Activated CD4-positive, alpha-beta T cell treated with anti-CD3 and anti-CD28 coated beads for 48 hours (primary cell): ENCODE measurements around the gene CACNG5.

Experiments used
- DNase-seq: peaks from one replicate; pipeline ENCODE4 v3.0.0-alpha.2; 2020

Gene CACNG5

DNA sequence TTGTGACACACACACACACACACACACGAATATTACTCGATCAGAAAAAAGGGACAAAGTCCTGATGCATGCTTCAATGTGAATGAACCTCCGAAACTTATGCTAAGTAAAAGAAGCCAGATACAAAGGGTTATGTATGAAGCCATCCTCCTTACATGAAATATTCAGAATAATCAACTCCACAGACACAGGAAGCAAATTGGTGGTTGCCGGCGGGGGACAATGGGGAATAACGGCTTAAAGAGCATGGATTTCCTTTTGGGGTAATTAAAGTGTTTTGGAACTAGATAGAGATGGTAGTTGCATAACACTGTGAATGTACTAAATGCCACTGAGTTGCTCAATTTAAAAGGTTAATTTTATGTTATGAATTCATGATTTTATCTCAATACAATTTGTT, 8.1 kb upstream of the CACNG5 start:
- DNase-seq = no peak

DNA sequence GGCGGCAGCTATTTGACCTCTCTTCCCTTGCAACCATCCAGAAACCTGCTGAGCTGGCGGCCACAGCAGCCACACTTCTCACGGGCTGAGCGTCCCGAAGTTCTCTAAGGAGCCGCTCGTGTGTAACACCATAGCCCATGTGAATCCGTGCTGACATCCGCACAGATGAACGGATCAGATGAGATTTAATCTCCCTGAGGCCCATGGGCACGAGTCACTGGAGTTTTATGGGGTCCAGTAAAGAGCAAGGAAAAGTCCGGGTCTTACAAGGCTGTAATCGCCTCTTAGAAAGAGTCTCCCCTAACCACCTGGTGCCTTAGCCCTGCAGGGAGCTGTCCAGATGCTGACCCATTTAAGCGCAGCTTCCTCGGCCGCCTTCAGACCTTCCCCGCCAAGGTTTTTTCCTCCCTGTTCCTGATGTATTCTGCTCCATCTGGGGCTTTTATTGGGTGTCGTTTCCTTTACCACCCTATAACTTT, 5.5 kb upstream of the CACNG5 start:
- peak; percentile 33 for DNase-seq

DNA sequence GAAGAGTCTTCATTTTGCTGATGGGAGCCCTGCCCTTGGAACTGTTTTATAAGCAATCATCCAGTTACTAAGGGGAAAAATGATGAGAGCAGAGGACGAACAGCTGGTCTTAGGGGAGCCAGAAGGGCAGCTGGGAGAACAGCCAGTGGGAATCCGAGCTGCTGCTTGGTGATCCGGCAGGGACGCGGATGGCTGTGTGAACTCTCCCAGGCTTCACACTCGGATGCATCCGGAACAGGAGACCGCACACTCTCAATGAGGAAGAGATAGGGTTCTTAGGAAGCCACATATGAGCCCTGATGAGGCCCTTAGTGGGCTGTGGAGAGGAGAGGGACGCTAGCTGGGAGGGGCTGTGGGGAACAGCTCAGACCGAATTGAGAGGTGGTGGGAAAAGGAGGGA, 5.0 kb upstream of the CACNG5 start:
- no peak for DNase-seq

DNA sequence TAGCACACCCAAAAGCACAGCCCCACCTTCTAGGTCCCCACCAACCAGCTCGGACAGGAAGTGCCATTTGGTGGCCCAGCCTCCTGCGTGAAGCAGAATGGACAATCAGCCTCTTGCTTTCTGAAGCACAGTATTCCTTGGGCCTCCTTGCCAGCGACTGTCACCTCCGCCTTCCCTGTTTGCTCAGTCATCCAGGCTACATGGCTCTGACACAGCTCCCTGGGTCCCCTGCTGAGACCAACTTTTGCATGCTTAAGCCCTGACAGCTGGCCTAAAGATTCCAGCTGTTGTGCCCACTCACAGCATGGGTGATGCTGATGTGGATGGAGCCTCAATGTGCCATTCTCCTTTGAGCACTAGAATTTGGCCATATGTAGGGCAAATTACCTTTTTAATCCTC, 4.5 kb upstream of the CACNG5 start:
- DNase-seq = no peak

DNA sequence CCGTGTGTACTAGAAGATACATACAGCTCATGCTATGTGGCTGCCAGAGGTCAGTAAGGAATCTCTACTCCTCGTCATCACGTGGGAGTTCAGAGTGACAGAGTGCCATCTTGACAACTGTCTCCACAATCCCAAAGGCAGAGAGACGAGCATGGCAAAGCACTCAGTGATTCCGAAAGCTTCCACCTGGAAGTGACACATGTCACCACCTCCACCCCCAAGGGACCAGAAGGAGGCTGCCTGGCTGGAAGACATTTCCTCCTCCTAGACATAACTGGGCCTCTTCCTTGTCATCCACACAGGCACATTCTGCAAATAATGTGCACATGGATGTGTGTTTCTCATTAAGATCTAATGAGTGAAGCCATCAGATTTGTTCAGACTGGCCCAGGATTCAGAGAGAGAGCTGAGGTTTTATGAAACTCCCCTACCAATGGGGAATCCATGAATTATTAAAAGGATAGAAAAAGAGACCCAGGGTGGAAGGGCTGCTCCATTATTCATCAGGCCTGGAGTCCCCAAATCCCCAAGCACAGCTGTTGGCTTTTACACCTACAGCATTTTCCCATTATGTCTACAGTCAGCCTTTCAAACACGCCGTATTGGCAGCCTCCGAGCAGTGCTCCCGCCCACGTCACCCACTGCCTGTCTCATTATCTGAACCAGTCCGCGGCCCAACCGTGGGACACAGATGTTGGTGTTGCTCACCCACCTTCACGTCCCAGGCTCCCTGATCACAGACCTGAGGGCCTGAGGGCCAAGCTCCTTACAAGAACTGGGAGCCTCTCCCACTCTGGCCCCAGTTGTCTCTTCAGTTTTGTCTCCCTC, 3.3 kb upstream of the CACNG5 start:
- no peak for DNase-seq

DNA sequence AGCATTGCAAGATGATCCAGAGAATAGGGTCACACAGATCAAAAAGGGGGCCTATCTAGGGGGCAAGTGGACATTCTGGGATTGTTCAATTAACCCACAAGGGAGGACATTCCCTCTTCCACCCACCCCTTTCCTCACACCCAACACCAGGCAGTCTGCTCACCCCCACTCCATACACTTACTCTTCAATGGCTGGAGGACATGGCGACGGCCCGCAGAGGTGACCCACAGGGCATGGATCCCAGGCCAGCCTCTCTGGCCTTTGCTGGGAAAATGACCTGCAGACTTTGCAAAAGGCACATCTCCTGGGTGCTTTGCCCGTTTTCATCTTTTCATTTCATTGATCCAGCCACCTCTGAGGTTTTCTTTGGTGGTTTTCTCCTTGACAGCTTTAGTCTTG, 1.7 kb upstream of the CACNG5 start:
- no peak for DNase-seq

DNA sequence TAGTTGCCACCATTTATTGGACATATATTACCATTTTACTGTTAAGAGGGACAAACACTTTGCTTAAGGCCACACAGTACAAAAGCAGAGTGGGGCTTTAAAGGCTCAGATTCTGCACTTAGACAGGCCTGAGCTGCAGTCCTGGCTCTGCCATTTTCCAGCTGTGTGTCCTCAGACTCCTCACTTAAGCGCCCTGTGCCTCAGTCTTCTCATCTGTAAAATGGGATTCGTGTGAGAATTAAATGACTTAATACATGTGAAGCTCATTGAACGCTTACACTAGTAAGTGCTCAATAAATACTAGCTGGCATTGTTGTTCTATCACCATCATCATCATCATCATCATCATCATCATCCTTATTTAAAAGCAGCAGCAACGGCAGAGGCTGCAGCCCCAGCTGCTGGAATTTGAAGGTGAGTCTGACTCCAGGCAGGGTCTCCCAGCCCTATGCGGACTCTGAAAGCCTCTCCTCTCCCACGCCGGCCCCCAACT, 445 bp upstream of the CACNG5 start:
- no peak for DNase-seq

DNA sequence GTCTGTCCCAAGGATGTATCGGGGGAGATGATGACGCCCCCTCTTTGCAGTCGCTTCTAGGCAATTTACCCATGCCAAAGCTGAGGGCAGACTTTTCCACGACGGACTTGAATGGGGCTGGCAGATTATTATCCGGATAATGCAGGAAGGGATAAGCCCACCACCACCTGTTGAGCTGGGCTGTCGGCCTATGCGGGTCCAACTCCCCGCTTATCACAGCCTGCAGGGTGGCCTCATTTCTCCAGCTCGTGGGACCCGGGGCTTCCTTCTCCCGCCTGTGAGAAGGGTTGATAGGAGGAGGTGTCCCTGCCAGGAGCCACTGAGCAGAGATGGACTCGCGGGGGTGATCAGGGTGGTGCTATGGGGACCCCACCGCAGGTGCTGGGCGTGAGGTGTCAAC, 559 bp downstream of the CACNG5 start:
- no peak for DNase-seq

DNA sequence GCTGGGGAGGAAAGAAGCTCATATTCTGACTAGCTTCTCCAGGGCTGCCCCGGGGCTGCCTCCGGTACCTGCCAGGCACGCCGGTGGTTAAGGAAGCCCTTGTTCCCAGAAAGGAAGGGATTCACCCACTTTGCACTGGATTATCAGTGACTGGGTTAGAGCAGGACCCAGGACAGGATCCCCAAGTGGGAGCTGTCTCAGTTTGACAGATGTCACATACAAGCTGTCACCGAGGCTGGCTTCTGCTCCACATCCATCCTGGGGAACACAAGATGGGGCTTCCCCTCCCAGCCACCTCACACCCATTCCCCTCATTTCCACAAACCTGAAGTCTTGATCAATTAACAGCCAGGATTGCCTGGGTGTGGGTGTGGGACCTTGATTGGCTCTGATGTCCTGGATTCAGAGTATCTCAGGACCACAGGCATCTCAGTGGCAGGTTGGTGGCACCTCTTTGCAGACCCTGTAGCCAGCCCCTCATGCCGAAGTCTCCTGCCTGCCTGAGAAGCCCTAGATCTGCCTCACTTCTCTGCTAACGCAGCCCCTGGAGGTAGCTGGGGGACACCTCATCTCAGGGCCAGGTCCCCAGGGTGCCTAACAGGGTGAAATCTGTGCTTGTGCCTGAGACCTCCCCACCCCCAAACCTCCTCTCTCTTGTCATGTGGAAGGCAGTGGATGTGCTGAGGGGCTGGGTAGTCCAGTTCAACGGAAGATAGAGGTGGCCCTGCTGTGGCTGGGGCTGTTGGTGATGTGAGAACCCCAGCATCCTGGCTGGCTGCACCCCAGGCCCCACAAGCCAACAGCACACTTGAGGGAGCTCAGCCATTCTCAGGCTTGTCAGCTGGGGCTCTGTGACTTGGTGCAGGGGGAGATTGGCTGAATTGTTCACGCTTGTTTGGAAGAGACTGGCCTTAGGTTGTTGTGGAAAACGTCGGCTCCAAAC, 1.4 kb downstream of the CACNG5 start:
- DNase-seq = no peak

DNA sequence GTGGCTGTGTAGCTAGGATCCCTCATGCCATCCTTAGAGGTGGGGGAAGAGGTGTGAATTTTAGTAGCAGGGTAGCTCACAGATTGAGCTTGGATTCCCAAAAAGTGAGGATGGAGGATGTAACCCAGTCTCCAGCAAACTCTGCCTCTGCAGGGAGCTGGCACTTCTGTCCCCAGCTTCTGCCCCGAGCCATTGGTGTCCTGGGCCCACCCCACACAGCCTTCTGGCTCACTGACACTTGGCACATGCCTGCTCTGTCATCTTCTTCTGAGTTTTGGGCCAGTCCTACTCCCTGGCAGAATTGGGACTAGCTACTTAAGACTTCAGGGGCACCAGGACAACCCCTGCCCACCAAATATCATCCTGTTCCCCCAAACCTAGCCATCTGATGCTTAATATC, 2.3 kb downstream of the CACNG5 start:
- DNase-seq = no peak

DNA sequence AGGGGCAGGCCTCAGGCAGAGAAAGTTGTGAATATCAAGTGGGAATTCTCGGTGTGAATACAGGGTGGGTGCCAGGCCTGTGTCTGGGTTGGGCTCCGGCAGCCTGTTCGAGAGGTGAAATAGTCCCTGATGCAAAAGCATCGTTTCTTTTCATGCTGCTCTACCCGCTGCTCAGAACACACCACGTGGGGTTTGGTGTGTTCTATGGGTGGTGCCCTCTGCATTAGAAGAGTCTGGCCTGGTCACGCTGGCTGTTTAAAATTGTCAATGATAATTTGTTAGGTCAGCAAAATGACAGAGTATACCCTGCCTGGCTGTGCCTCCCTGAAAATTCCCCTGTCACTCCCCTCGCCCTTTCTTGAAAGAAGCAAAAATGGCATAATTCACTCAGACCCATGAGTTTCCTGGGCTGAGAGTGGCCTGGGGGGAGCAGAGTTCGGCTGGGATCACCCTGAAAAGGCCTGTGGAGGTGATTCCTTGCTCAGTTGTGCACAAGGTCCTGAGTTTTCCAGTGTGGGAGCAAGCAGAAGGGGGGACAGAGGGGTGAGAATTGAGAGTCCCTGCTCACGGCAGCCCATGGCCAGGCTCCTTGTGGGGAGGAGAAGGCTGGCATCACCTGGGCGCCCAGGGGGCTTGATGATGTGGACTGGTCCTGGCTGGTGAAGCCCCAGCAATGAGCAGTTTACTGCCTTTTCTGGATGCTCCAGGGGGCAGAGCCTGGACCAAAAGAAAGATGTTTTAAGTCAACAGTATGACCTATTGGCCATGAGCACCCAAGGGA, 3.2 kb downstream of the CACNG5 start:
- DNase-seq = no peak

DNA sequence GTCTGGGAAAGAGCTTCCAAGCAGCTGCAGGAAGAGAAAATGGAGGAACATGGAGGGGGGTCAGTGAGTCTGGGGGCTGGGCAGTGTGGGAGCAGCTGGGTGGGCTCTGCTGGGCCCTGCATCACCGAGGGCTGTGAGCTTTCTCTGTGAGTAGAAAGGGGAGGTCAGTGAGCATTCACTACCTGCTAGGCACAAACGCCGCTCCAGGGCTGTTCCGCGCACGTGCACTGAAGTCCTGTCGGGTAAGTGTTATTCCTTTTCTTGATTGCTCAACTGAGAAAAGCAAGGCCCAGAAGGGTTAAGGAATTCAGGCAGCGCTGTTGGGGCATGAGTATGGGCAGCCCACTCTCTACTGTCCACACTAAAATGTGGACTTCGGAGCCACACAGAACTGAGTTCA, 4.7 kb downstream of the CACNG5 start:
- DNase-seq = no peak

DNA sequence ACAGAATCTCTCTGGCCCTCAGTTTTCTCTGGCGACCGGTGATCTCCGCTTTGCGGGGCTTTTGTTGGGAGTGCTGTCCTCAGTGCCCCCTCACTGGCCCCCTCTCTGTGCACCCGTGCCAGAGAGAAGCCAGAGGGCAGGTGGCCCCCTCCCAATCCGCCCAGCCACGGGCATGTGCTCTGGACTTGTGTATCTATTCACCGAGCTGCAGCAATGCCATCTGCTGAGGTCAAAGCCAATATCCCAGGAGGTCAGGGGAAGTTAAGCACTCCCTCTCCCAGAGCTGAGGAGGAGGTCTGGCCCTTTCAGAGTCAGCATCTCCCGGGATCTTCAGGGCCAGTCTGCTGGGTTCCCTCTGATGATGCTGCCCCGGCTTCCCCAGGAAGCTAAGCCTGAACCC, 5.1 kb downstream of the CACNG5 start:
- no peak for DNase-seq

DNA sequence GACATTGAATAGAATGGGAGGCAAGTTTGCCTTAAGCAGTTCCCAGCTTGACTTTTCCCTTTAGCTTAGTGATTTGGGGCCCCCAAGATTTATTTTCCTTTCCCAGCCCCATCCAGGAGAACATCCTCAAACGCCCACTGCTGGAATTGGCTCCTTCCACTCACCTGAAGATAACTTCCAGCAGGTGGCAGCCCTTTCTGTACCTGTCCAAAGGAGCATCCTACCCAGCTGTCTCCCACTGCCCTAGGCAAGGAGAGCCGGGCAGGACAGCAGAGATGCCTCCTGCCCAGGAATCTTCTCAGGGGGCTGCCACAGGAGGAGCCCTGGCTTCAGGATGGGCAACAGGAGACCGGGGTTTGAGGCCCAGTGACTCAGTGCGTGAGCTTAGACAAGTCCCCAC, 6.4 kb downstream of the CACNG5 start:
- DNase-seq = no peak

DNA sequence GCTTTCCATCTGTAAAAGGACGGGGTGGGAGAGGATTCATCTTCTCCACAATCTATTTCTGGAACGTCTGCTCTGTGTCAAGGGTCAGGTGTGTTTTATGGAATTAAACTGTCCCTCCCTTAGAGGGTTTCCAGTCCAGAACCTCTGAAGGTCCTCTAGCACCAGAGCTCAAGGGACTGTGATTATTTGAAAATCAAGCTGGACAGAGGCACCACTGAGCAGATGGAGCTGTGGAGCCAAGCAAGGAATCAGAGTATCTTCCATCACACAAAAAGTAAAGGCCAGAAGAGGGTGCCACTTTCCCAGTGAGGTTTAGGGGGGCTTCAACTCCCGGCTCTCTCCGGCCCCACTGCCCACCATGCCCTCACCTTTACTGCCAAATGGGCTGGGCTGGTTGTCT, 6.8 kb downstream of the CACNG5 start:
- DNase-seq = no peak

DNA sequence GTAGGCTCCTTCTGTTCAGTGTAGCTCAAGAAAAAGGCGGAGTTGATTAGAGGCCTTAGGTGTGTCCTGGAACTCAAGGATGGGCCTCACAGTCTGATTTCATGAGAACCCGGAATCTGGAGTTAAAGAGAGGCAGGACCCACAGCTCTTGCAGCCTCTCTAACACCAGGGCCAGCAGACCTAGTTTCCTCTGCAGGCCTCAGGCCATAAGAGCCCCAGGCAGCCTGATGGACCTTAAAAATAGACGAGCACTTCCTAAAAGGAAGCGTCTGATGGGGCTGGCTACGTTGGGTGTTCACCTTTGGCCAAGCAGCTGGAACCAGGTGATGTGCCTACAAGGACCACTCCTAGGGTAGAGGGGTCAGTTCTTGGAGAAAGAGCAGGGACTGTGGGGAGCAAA, 7.6 kb downstream of the CACNG5 start:
- DNase-seq = no peak

DNA sequence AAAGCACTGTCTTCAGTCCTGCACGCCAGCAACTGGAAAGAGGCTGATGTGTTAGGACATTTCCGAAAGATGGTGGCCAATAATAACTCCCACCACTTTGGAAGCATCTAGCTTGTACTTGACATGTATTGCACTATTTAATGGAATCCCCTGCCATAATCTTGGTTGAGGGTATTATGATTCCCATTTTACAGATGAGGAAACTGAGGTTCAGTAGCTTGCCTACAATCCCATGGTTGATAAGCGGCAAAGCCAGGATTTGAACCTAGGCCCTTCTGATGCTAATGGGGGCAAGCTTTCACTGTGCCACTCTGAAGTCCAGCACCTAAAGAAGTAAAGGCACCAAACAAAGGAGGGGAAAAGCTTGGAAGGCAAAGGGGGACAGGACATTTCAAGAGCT, 8.0 kb downstream of the CACNG5 start:
- no peak for DNase-seq

DNA sequence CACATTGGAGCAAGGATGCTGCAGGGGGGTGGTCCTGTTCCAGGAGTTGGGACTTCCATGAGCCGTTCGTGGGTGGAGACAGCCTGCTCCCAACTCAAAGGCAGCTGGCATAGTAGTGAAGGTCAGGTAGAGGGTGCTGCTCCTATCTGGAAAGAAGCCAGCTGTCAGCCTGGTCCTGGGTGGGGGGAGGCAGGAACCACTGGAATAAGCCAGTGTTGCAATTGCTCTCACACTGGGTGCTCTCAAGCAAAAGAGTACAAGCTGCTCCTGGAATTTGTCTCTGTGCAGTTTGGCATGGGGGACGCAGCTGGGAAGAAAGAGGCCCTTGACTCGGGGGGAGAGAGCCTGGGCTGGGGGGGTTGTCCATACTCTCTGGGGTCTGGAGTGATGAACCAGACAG, 8.7 kb downstream of the CACNG5 start:
- DNase-seq = no peak

DNA sequence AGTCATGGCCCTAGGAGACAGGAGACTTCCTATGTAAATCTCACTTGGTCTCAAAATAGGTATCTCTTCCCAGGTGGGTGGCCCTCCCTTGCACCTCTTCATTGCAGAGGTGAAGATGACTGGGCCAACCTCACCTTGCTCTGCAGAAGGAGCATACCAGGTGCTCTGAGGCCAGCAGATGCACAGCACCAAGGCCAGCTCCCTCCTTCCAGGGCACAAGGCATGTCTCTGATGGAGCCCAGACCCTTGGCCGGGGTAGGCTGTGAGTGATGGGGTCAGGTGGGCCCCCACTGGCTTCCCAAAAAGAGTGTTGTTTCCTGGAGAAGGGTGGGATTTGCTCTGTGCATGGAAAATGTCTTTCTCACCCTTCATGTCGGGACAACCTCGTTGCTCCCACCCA, 12.8 kb downstream of the CACNG5 start:
- no peak for DNase-seq

DNA sequence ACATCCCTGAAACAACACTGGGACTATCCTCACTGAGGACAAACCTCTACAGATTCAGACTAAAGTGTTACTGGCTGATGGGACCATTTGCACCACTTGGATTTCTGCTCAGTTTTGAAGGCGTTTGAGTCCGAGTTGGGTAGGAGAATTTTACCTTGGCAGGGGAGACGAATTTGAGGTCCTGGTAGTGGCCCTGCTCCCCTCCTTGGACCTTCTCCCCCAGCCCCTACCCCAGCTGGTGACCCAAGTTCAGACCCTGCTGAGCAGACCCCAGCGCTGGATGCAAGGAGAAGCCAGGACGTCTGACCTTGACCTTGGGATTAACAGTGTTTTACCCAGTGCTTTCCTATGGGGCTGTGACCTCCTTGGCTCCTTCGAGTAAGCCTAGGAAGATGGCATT, 13.6 kb downstream of the CACNG5 start:
- DNase-seq = no peak

DNA sequence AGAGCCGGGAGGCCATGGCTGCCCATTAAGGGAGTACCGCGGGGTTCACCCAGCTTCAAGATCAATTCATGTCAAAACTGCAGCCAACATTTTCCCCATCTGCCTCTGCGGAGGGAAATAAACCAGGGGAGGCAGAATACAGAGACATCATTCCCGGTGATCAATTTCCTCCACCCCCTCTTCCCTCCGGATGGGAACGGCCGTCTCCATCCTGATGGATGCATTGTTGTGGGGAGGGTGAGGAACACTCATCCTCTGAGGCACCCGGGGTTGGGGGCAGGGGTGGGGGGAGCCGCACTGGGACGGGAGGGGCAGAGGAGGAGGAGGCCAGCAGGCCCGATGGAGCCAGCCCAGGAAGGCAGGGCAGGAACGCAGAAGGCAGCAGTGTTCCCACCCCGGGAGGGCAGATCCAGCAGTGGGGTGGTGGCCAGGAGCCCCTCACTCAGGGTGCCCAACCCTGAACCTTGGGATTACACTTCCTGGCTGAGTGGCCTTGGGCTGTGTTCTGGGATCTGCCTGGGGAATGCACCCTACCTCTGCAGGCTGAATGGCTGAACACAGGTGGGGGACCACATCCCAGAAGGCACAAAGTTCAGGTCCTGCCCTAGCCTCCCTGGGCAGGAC, 14.2 kb downstream of the CACNG5 start:
- no peak for DNase-seq

DNA sequence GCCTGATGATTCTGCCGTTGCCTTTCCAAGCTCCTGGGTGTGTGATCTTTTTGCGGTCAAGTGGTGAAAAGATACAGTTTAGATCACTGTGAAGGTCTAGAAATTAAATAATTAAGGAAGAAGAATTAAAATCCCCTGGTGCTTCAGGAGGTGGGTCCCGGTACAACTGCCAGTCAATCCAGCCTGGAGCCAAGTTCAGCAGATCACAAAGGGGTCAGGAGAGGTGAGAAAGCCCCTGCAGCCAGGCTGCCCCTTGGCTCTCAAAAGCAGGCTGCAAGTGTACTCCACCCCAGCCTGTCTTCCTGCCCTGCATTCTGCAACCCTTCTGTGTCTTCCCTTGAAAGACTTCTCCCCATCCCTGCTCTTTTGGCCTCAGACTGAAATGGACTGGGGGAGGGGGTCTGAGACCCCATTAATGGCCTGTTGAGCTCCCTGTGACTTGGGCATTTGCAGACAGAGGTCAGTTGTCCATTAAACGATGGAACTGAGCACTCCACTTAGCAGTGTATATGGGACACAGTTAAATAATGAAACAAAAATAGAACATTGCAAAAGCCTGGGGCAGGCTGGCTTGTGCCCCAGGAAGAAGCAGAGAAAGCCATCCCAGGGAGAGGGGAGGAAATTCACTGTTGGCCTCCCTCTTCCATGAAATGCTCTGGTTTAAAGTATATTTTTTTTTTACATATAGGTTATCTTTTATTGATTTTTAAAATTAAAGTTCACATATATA, 15.1 kb downstream of the CACNG5 start:
- no peak for DNase-seq
